ENCODE results near the gene LTB.

DNA sequence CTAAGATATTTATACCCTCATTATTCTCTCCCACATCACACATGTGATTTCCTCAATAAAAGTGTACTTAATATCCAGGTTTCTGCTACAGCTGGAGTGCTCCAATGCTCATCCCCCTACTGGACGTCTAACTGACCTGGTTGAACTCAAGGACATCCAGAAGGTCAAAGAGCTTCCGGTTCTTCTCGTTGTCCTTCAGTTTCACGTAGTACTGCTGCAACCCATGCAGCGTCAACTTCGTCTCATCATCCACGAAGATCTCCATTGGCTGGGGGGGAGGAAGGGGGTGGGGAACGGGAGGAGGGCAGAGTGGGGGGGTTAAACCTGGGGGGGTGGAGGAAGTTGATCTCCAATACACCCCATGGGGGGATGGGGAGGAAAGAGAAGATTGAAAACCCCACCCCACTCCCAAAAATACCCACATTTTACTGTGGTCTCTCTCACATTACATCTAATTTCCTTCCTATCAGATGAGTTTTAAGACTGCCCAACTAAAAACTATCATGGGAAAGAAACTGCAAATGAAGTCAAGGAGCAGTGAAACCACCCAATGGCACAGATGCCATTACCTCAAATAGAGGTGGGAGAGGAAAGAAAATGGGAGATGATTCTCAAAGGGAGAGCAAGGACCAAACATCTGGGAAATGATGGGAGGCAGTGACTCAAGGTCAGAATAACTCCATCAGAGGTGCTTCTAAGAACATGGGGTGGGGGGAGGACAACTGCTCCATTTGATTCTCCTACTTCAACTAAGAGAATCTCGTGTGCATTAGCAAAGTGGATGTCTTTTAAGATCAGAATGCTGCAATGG, 49.4 kb downstream of the LTB start:
- TF ChIP-seq TARDBP (IDR thresholded peaks at IDR 0.05): no peak
- TF ChIP-seq CTBP1 (IDR thresholded peaks at IDR 0.05; ENCODE audit: borderline replicate concordance): no peak
- no peak for TF ChIP-seq SP1 (IDR thresholded peaks at IDR 0.05)
- TF ChIP-seq PKNOX1 (IDR thresholded peaks at IDR 0.05): no peak
- no peak for TF ChIP-seq BHLHE40 (IDR thresholded peaks at IDR 0.05; ENCODE audit: borderline replicate concordance)
- TF ChIP-seq LEF1 (IDR thresholded peaks at IDR 0.05; ENCODE audit: borderline replicate concordance): no peak
- TF ChIP-seq FOXM1 (IDR thresholded peaks at IDR 0.05; ENCODE audit: borderline replicate concordance): no peak
- no peak for TF ChIP-seq SUZ12 (IDR thresholded peaks at IDR 0.05)
- TF ChIP-seq ZNF384 (IDR thresholded peaks at IDR 0.05): no peak
- no peak for TF ChIP-seq NFRKB (IDR thresholded peaks at IDR 0.05)
- TF ChIP-seq L3MBTL2 (conservative IDR thresholded peaks at IDR 0.05): no peak
